Activated CD8-positive, alpha-beta T cell treated with anti-CD3 and anti-CD28 coated beads, Interleukin-2, amount 10 ng/mL, durations not matched to agents 7 days and 5 days (primary cell): ENCODE measurements around the gene SERGEF. TPM values are rescaled to one million over a fixed set of nuclear protein-coding genes. Genes with fewer than 3 reads are reported as not detected.

Source experiments
- ATAC-seq: fragments of 150-1000 bp; cut with Tn5 transposase; one replicate; pipeline ENCODE4 v1.10.0; 2021; ENCODE audit warnings: moderate library complexity
- CTCF ChIA-PET: fragments of 350-600 bp; sonication (Branson Sonifier 250); formaldehyde crosslinking; loops from one replicate; lab custom pipeline; 2021; ENCODE audit warnings: antibody characterized with exemption; lab: Charles Lee
- POLR2A ChIA-PET: fragments of 350-600 bp; sonication (Branson Sonifier 250); formaldehyde crosslinking; loops from one replicate; lab custom pipeline; 2021; ENCODE audit warnings: antibody characterized with exemption; lab: Charles Lee
- DNase-seq: peaks from one replicate; pipeline ENCODE4 v3.0.0-alpha.2; 2020
- H3K27ac Mint-ChIP-seq: one replicate; pipeline ENCODE4 v1.8.0; 2021; ENCODE audit warnings: mild to moderate bottlenecking, mixed read lengths
- H3K27me3 Mint-ChIP-seq: one replicate; pipeline ENCODE4 v1.8.0; 2021; ENCODE audit warnings: low read depth, mixed read lengths
- H3K36me3 Mint-ChIP-seq: one replicate; pipeline ENCODE4 v1.8.0; 2021; ENCODE audit warnings: low read depth, mixed read lengths
- H3K4me1 Mint-ChIP-seq: one replicate; pipeline ENCODE4 v1.8.0; 2021; ENCODE audit warnings: low read depth, mixed read lengths
- H3K4me3 Mint-ChIP-seq: one replicate; pipeline ENCODE4 v1.8.0; 2021; ENCODE audit warnings: mild to moderate bottlenecking, mixed read lengths
- H3K9me3 Mint-ChIP-seq: one replicate; pipeline ENCODE4 v1.8.0; 2022; ENCODE audit warnings: mixed read lengths; ENCODE audit not compliant: insufficient read depth
- total RNA-seq, 2 experiments: library from RNA; stranded (reverse); gene quantifications; one replicate each; pipeline ENCODE4 v1.2.3, GENCODE V29; 2021

The SERGEF gene
- total RNA-seq, 2 experiments from 2014 or later = 31.9 to 35.4 TPM

DNA sequence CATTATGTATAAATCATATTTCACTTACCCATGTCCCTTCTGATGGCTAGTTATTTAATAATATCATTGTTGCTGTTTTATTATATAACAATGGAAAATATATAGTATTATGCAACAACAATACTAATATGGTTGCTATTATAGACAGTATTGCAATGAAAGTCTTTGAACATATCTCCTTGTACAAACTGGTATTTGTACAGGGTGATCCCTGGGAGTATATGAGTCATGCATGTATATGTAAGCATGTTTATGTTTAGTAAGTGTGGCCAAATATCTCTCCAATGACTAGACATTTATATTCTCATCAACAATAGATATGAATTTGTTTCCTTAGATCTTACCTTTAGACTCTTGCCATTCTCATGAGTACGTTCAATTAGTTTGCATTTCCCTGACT, 222.4 kb downstream of the SERGEF start:
- Mint-ChIP-seq H3K4me3 (no peak overlapping the region), H3K27me3 (no peaks in the 10 kb centered on the region), H3K4me1 (no peaks in the 10 kb centered on the region), H3K36me3 (no peaks in the 10 kb centered on the region), H3K27ac (no peak overlapping the region), H3K9me3 (no peaks in the 10 kb centered on the region)
- ATAC-seq (no peak), DNase-seq (no peak)
- ChIA-PET POLR2A (no interaction called here), CTCF (no interaction called here)

DNA sequence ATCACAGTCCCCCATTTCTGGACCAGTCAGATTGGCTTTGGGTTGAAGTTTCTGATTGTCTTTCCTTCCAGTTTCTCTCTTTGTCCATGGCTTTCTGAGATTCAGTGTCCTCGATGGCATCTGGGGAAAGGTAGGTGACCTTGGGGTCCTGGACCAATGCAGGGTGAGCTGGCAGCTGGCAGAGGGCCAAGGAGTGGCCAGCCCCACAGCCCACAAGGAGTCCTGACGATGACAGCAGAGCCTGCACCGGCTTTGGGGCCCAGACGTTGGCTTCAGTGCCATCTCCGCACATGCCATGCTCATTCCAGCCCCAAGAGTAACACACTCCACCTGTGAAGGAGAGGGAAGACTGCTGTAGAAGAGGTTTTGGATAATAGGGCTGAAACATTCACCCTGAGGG, 224.8 kb downstream of the SERGEF start:
- ChIA-PET CTCF (no interaction called here), POLR2A (no interaction called here)
- ATAC-seq = no peak
- H3K9me3 Mint-ChIP-seq = no peaks in the 10 kb centered on the region
- H3K4me1 Mint-ChIP-seq = no peaks in the 10 kb centered on the region
- no peak overlapping the region for H3K4me3 Mint-ChIP-seq
- no peak for DNase-seq
- no peak overlapping the region for H3K27ac Mint-ChIP-seq
- H3K27me3 Mint-ChIP-seq = no peaks in the 10 kb centered on the region
- no peaks in the 10 kb centered on the region for H3K36me3 Mint-ChIP-seq

DNA sequence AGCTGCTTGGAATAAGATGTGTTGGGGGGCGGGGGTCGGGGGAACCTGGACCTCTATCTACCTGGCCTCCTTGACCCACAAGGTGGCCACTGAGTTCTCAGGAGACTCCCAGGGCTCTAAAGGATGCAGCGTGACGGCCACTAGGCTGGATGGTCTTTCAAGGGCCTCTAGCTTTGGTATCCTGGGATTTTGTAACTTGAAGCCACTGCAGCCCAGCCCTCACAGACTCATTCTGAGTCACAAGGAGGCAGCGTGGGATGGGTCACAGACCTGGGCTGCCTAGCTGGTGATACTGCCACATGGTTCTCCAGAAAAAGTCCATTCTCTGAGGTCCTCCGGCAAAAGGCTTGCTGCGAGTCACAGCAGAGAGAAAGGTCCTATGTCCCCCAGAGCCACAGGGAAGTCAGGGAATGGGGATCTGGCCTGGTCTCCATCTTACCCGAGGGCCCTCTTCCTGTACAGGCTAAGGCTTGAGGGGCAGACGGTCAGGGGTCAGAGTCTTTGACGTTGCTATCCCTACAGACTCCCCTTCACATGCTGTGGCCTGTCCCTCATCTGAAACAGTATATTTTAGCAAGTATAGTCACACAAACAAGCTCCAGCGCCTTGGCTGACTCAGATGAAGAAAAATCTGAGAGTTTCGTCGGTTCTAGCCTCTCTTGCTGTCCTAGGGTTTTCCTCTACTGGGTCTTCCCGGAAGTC, 225.9 kb downstream of the SERGEF start:
- H3K4me3 Mint-ChIP-seq = no peak overlapping the region
- no peak for DNase-seq
- POLR2A ChIA-PET = no interaction called here
- H3K9me3 Mint-ChIP-seq = no peaks in the 10 kb centered on the region
- CTCF ChIA-PET = no interaction called here
- no peak overlapping the region for H3K27ac Mint-ChIP-seq
- no peaks in the 10 kb centered on the region for H3K36me3 Mint-ChIP-seq
- no peak for ATAC-seq
- H3K4me1 Mint-ChIP-seq = no peaks in the 10 kb centered on the region
- H3K27me3 Mint-ChIP-seq = no peaks in the 10 kb centered on the region

DNA sequence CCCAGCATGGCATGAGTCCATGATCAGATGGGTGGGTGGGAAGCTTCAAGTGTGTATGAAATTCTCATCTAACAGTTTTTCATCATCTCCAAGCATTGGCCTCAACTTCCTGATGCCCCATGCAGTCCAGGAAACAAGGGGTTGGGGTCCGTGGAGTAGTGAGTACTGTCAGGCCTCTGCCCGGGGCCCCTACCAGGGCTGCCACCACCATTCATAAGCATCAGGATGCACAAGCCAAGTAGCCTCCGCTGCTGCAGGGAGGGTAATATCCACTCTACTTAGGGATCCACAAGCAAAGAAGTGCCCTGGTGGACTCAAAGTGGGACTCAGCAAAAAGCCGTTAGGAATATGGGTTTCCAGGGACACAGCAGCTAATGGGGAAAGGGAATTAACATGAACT, 229.0 kb downstream of the SERGEF start:
- Mint-ChIP-seq H3K27ac (no peak overlapping the region), H3K9me3 (no peaks in the 10 kb centered on the region), H3K4me1 (no peaks in the 10 kb centered on the region), H3K36me3 (no peaks in the 10 kb centered on the region), H3K4me3 (no peak overlapping the region), H3K27me3 (no peaks in the 10 kb centered on the region)
- DNase-seq (no peak), ATAC-seq (no peak)
- CTCF ChIA-PET = interaction anchor here (2.0 kb wide), 1 partner anchor 53 kb away, joined by 4 read pairs; no protein-coding TSS in a partner anchor
- POLR2A ChIA-PET = no interaction called here

DNA sequence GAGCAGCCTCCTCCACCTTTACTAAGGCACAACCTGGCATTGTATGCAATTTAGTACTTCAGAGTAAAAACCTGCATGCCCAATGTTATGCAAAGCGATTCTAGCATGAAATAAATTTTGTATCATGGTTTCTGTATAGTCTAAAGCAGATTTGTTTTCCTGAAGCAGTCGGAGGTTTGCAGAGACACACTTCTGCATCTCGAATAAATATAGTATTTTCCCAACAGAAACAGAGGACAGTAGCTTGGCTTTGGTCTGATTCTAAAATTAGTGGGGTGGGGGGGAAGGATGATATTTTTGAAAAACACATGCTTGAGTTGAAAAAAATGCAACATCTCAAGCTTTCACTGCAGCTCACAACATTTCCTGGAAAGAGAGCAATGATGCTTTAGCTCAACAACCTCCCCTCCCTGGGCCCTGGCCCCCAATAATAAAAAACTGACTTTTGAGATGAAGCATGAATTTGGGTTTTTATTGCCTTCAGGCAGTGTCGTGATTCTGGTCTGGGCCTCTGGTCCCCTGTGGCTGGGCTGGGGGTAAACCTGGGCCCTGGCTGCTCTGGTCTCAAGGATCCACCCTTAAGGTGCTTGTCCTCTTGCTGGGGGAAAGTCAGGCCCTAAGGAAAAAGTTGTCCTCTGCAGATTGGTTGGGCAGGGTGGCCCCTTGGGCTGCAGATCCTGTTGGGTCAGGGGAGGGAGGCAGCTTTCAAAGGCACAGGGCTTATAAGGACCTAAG, 230.1 kb downstream of the SERGEF start:
- ChIA-PET CTCF (interaction anchor here (2.0 kb wide), 1 partner anchor 51 kb away, joined by 4 read pairs; no protein-coding TSS in a partner anchor), POLR2A (no interaction called here)
- DNase-seq (no peak), ATAC-seq (no peak)
- H3K27ac Mint-ChIP-seq = no peak overlapping the region
- no peak overlapping the region for H3K4me3 Mint-ChIP-seq
- H3K9me3 Mint-ChIP-seq = no peaks in the 10 kb centered on the region
- H3K4me1 Mint-ChIP-seq = no peaks in the 10 kb centered on the region
- no peaks in the 10 kb centered on the region for H3K27me3 Mint-ChIP-seq
- H3K36me3 Mint-ChIP-seq = no peaks in the 10 kb centered on the region

DNA sequence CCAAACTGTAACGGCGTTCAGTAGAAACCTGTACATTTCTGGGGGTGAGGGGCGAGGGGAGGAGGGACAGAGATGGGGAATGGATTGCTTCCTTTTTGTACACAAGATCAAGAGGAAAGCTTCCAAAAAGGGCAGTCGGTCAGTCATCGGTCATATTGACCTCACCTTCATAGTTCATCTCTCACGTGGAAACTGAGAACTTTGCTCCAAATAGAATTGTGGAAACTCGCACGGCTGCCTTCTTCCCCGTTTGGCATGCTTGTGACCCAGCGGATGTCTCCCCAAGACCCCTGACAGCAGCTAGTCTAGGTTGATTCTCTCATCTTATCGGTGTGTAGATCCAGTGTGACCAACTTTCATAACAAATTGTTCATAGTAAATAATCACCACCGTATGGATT, 230.7 kb downstream of the SERGEF start:
- H3K27ac Mint-ChIP-seq = no peak overlapping the region
- CTCF ChIA-PET = interaction anchor here (2.0 kb wide), 1 partner anchor 51 kb away, joined by 4 read pairs; no protein-coding TSS in a partner anchor
- DNase-seq = no peak

DNA sequence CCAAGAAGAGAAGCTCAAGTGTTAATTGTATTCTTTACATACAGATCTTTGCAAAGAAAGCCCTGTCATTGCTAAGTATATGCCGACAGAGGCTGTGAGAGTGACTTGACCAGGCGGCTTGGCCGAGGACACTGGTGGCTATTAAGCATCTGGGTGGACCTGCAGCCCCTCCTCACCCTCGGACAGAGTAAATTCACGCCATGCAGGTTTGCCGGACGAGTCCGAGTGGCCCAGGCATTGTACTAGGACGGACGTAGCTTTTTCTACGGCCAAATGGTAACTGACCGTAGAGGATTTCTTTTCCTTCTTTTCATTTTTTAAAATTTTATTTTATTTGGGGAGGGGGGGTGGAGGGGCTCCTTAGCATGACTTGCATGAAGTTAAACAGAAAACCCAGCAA, 231.2 kb downstream of the SERGEF start:
- H3K4me1 Mint-ChIP-seq = no peaks in the 10 kb centered on the region
- no peaks in the 10 kb centered on the region for H3K36me3 Mint-ChIP-seq
- no peak for ATAC-seq
- DNase-seq = no peak
- no peak overlapping the region for H3K4me3 Mint-ChIP-seq
- H3K27me3 Mint-ChIP-seq = no peaks in the 10 kb centered on the region
- ChIA-PET CTCF (no interaction called here), POLR2A (no interaction called here)
- no peaks in the 10 kb centered on the region for H3K9me3 Mint-ChIP-seq
- H3K27ac Mint-ChIP-seq = no peak overlapping the region

More for the DNA sequence above, 230.7 kb downstream of the SERGEF start:
- Mint-ChIP-seq H3K27me3 (no peaks in the 10 kb centered on the region), H3K4me1 (no peaks in the 10 kb centered on the region), H3K9me3 (no peaks in the 10 kb centered on the region), H3K36me3 (no peaks in the 10 kb centered on the region), H3K4me3 (no peak overlapping the region)
- POLR2A ChIA-PET = no interaction called here
- no peak for ATAC-seq

DNA sequence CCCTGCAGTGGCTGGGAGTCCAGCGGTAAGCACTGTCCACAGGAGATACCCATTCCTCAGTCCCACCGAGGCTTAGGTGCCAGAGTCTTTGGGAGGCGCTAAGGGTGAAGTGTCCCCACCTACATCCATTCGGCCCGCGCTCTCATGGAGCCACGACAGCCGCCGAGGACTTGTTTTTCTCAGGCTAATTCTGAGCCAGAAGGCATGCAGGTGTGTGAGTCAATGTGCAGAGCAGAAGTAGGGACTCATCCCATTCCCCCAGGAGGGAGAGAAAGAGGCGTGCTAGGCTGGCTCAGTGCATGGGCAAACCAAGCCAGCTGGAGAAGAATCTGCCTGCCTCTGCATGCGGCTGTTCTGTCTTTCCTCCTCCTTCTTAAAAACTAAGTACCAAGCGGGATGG, 231.6 kb downstream of the SERGEF start:
- Mint-ChIP-seq H3K36me3 (no peaks in the 10 kb centered on the region), H3K4me3 (no peak overlapping the region), H3K27ac (no peak overlapping the region), H3K27me3 (no peaks in the 10 kb centered on the region), H3K9me3 (no peaks in the 10 kb centered on the region), H3K4me1 (no peaks in the 10 kb centered on the region)
- ChIA-PET POLR2A (no interaction called here), CTCF (no interaction called here)
- no peak for DNase-seq
- no peak for ATAC-seq

DNA sequence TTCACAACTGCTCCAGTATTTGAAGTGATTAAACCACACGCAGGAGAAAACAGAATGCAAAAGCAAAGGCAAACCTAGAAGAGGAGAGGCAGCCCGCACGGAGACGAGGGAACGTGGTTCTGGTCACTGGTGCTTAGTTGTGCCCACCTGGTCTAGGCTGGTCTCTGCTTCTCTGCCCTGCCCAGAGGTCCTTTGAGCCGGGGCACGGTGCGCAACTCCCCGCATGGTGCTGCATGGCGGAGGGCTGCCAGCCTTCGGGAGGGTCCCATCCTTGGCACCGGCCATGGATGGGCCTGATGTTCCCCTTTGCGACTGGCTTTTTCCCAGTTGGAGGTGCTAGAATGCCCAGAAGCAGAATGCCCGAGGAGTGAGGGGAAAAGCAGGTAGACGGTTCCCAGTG, 232.2 kb downstream of the SERGEF start:
- Mint-ChIP-seq H3K27me3 (no peaks in the 10 kb centered on the region), H3K9me3 (no peaks in the 10 kb centered on the region), H3K4me3 (no peak overlapping the region), H3K36me3 (no peaks in the 10 kb centered on the region), H3K27ac (no peak overlapping the region), H3K4me1 (no peaks in the 10 kb centered on the region)
- CTCF ChIA-PET = no interaction called here
- ATAC-seq = no peak
- DNase-seq = no peak
- POLR2A ChIA-PET = no interaction called here

DNA sequence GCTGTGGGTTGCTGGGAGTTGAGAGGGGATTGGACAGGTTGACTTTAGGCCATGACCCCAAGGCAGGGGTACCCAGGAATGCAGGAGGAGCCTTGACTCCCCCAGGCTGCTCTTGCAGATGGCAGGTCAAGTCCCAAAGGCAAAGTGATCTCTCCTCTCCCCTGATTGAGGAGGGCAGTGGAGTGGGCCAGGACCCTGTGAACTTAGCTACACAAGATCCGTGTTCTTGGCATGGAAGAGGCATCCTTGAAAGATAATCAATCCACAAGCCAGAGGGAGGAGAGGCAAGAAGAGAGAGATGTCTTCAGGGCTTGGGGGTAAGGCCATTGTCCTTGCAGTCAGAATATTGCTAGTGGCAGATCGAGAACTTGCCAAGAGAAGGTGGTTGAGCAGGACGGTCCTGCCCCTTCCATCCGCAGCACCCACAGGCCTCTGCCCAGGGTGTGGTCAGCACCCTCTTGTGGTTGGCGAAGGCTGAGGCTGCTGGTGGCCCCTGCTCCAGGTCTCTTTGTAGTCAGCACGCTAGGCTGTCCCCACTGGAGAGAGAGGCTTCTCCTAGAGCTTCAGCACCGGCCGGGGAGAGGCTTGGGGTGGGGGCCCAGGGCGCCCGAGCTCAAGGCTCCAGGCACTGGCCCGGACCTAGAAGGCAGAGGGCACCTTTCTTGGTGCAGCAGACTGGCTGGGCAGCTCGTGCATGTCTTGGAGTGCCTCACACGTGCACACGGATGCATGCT, 232.8 kb downstream of the SERGEF start:
- H3K27me3 Mint-ChIP-seq = no peaks in the 10 kb centered on the region
- no peak overlapping the region for H3K27ac Mint-ChIP-seq
- DNase-seq = no peak
- H3K9me3 Mint-ChIP-seq = no peaks in the 10 kb centered on the region
- no peaks in the 10 kb centered on the region for H3K4me1 Mint-ChIP-seq
- no peak overlapping the region for H3K4me3 Mint-ChIP-seq
- no peaks in the 10 kb centered on the region for H3K36me3 Mint-ChIP-seq
- no peak for ATAC-seq
- ChIA-PET CTCF (no interaction called here), POLR2A (interaction anchor here (0.8 kb wide), 1 partner anchor 12 kb away, joined by 3 read pairs; no protein-coding TSS in a partner anchor)

DNA sequence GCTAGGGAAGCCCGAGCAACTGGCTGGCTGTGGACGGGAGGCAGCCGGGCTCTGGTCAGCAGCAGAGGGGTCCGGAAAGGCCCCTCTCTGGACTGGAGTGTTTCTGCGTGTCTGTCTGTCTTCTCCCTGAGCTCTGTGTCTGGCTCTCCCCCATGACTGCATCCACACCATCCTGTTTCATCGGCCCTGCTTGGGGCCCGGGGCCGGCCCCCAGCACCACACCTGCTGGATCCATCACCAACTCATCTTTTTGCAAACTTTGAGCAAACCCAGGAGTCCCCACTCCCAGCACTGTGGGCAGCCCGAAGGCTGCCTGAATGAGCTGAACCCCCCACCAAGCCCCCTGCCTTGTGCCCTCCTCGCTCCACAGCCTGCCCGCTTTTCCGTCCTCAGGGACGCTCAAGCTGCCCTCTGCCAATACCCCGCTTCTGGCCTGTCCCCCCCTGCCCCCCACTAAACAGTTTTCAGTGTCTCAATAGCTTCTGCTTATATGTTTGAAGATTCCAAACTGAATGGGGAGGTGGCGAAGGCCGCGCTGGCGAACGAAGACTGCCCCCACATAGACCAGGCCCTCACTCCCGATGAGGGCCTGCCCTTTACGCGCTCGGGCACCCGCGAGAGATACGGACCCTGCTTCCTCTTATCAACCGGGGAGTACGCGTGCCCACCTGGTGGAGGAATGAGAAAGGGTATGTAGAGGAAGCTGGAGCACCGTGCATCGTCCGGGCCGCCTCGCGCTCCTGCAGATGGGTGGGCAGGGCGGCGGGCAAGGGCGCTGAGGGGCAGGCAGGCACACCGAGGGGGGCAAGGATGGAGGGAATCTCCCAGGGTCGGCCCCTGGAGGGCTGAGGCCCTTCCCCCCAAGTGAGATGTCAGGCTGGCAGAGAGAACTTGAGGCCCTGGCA, 233.6 kb downstream of the SERGEF start:
- H3K36me3 Mint-ChIP-seq = no peaks in the 10 kb centered on the region
- DNase-seq (no peak), ATAC-seq (no peak)
- H3K4me1 Mint-ChIP-seq = no peaks in the 10 kb centered on the region
- POLR2A ChIA-PET = interaction anchor here (0.8 kb wide), 1 partner anchor 13 kb away, joined by 3 read pairs; no protein-coding TSS in a partner anchor
- no peak overlapping the region for H3K4me3 Mint-ChIP-seq
- no peaks in the 10 kb centered on the region for H3K9me3 Mint-ChIP-seq
- H3K27me3 Mint-ChIP-seq = no peaks in the 10 kb centered on the region
- CTCF ChIA-PET = no interaction called here
- no peak overlapping the region for H3K27ac Mint-ChIP-seq
